HFFc6 (cell line): ENCODE measurements around the gene SPEF2. TPM values are rescaled to one million over a fixed set of nuclear protein-coding genes. Genes with fewer than 3 reads are reported as not detected.
A peak's percentile ranks its signal among the peaks of the same experiment; 100 is the strongest.
"Not testable (repeated sequence)": the region's sequence is repeated elsewhere in the genome, so short reads cannot be mapped to it uniquely, and the experiment has no call there.

Experiments
- DNase-seq: peaks from one replicate; pipeline ENCODE4 v3.0.0-alpha.2; 2018
- H3K27ac Mint-ChIP-seq: 2 replicates; pipeline ENCODE4 v1.8.0; 2020; ENCODE audit warnings: mild to moderate bottlenecking, mixed read lengths
- H3K27me3 Mint-ChIP-seq: 2 replicates; pipeline ENCODE4 v1.8.0; 2021; ENCODE audit warnings: mild to moderate bottlenecking, moderate library complexity, mixed read lengths; ENCODE audit not compliant: insufficient read depth
- H3K36me3 Mint-ChIP-seq: 2 replicates; pipeline ENCODE4 v1.8.0; 2021; ENCODE audit warnings: low read depth, mixed read lengths
- H3K4me1 Mint-ChIP-seq: 2 replicates; pipeline ENCODE4 v1.8.0; 2020; ENCODE audit warnings: low read depth, mixed read lengths
- H3K4me3 Mint-ChIP-seq: 2 replicates; pipeline ENCODE4 v1.8.0; 2020; ENCODE audit warnings: mild to moderate bottlenecking, moderate library complexity, mixed read lengths
- H3K9me3 Mint-ChIP-seq: 2 replicates; pipeline ENCODE4 v1.8.0; 2020; ENCODE audit warnings: mild to moderate bottlenecking, mixed read lengths
- CTCF ChIP-seq: fragments of 200-600 bp; sonication (generic); IDR thresholded peaks from 2 replicates; pipeline ENCODE4 v1.5.0; 2021; ENCODE audit warnings: antibody characterized with exemption, mild to moderate bottlenecking
- total RNA-seq, 6 experiments: library from RNA; stranded (reverse); fragmentation: NEBNext Ultra II Directional; extraction: Animal tissue kit (Norgen Biotek cat#: 25700); gene quantifications; 2 replicates in 1 of 6; 3 replicates in 5 of 6; pipeline ENCODE4 v1.2.3, GENCODE V29; 2021

SPEF2 gene
- total RNA-seq, 6 experiments from 2014 or later: 1.5 to 4.0 (median 2.3) TPM

- TF ChIP-seq CTCF: no peak
- Mint-ChIP-seq H3K27me3 (no peaks in the 10 kb centered on the region; the same call in none of the 2 replicates), H3K36me3 (no peaks in the 10 kb centered on the region), H3K4me1 (peaks cover 73% of the 10 kb centered on the region), H3K9me3 (no peaks in the 10 kb centered on the region), H3K4me3 (peak overlapping the region; percentile 83; the same call in 1 of the 2 replicates), H3K27ac (no peak overlapping the region)
- DNase-seq: no peak
Observed at GRCh38 chr5:35852773-35853172, 235.1 kb downstream of the SPEF2 start.

GRCh38 chr5:35853631-35854030, 236.0 kb downstream of the SPEF2 start:
- peaks cover under 1% of the 10 kb centered on the region; the same call in 1 of the 2 replicates for H3K36me3 Mint-ChIP-seq
- DNase-seq: no peak
- no peak overlapping the region for H3K27ac Mint-ChIP-seq
- H3K4me1 Mint-ChIP-seq: peaks cover 82% of the 10 kb centered on the region
- no peaks in the 10 kb centered on the region; the same call in 1 of the 2 replicates for H3K27me3 Mint-ChIP-seq
- no peaks in the 10 kb centered on the region for H3K9me3 Mint-ChIP-seq
- TF ChIP-seq CTCF: no peak
- no peak overlapping the region for H3K4me3 Mint-ChIP-seq

GRCh38 chr5:35854248-35854647, 236.6 kb downstream of the SPEF2 start:
- Mint-ChIP-seq H3K4me3 (no peak overlapping the region), H3K27me3 (peaks cover 2% of the 10 kb centered on the region), H3K36me3 (peaks cover 6% of the 10 kb centered on the region), H3K4me1 (peaks cover 88% of the 10 kb centered on the region), H3K27ac (no peak overlapping the region), H3K9me3 (no peaks in the 10 kb centered on the region)
- DNase-seq: no peak
- TF ChIP-seq CTCF: no peak

- Mint-ChIP-seq H3K4me3 (no peak overlapping the region), H3K9me3 (no peaks in the 10 kb centered on the region), H3K4me1 (peaks cover 97% of the 10 kb centered on the region), H3K27me3 (peaks cover 2% of the 10 kb centered on the region), H3K36me3 (peaks cover 6% of the 10 kb centered on the region), H3K27ac (no peak overlapping the region)
- DNase-seq: no peak
- TF ChIP-seq CTCF: no peak
Observed at GRCh38 chr5:35855187-35855586, 237.5 kb downstream of the SPEF2 start.

- not testable (repeated sequence) for H3K27me3 Mint-ChIP-seq, DNase-seq, H3K9me3 Mint-ChIP-seq
- peak overlapping the region; percentile 83 for H3K4me3 Mint-ChIP-seq
- H3K4me1 Mint-ChIP-seq: peaks cover 100% of the 10 kb centered on the region
- H3K36me3 Mint-ChIP-seq: peaks cover 15% of the 10 kb centered on the region
- peak overlapping the region; percentile 84 for H3K27ac Mint-ChIP-seq
Observed at GRCh38 chr5:35856186-35856764, 238.6 kb downstream of the SPEF2 start.

GRCh38 chr5:35856765-35857351, 239.2 kb downstream of the SPEF2 start, which contains the start of gene IL7R:
Gene IL7R, plus strand, starts transcription at chr5:35856891. Its CDS starts 87 bp downstream, at chr5:35856978.
- peak within 1 kb of the TSS; percentile 83 for H3K4me3 Mint-ChIP-seq
- DNase-seq: peak; percentile 33
- H3K27me3 Mint-ChIP-seq: peaks cover 2% of the 10 kb centered on the region; the same call in 1 of the 2 replicates
- TF ChIP-seq CTCF: no peak
- H3K36me3 Mint-ChIP-seq: peaks cover 21% of the 10 kb centered on the region
- peak within 1 kb of the TSS; percentile 84 for H3K27ac Mint-ChIP-seq
- peaks cover 100% of the 10 kb centered on the region for H3K4me1 Mint-ChIP-seq
- H3K9me3 Mint-ChIP-seq: no peaks in the 10 kb centered on the region
